Measurements from ENCODE around the gene LY6G5C. TPM values are rescaled to one million over a fixed set of nuclear protein-coding genes. Genes with fewer than 3 reads are reported as not detected.

The LY6G5C gene
- total and polyA plus RNA-seq, 2 donors (not counting 3 experiments of a cell fraction or from before 2014, with no cell fraction given), result 8.2 to 11.4 TPM

DNA sequence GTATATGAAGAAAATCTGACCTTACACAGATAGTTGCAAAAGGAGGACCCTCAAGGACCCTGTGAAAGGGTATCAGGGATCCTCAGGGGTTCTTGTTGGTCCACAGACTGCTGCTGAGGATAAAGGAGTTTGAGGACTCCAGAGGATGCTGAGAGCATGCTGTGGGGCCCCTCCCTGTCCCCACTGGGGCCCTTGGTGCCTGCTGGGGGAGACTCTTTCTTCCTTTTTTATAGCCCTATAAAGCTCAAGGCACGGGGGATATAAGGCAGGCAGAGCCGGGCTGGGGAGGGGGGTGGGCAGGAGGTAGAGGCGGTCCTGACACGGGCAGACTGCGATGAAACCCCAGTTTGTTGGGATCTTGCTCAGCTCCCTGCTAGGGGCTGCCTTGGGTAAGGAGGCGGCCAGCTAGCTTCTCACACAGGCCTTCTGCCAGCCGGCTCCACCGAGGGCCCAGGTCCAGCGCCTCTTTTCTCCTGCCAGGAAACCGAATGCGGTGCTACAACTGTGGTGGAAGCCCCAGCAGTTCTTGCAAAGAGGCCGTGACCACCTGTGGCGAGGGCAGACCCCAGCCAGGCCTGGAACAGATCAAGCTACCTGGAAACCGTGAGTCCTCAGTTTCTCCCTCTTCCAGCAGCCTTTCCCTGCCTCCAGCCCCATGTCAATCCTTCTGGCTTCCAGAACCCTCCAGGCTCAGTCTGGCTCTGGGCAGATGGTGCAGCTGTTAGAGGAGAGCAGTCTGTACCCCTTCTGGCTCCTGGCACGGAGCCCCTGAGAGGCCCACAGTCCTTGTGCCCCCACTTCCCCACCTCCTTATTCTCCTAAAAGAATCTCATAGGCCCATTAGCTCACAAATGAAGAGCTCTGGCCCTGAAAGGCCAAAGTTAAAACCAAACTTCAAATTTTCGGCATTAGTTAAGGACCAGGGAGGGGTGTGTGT lies 34.4 kb upstream of the LY6G5C start, which contains the start of gene LY6G6D:
TSS of gene LY6G6D (plus strand) at position 327 of the 937 bp plus-strand sequence. CDS start at position 335, 8 bp downstream.
- ChIA-PET POLR2A (interaction anchor here (2.0 kb wide), 1 partner anchor 9 kb away, joined by 10 read pairs; no protein-coding TSS in a partner anchor), CTCF (interaction anchor here (1.5 to 3.0 kb wide), 4 partner anchors 8 to 115 kb away, joined by 4 to 9 read pairs (median 7); partner anchors contain the start of genes ABHD16A and MPIG6B)
- no peak within 1 kb of the TSS for H3K4me3 ChIP-seq (replicated peaks in 1 of 3; ENCODE audit: insufficient read depth in 1 of 3, low read depth in 1 of 3, low read length in 3 of 3)
- H2AFZ ChIP-seq (ENCODE audit: low read depth, low read length), result no peak within 1 kb of the TSS
- peaks cover 8% of the 10 kb centered on the region for H3K4me1 ChIP-seq (ENCODE audit: control insufficient read depth, extremely low read depth, insufficient read depth, low read length)
- no peaks in the 10 kb centered on the region for H3K9me3 ChIP-seq (replicated peaks; ENCODE audit: control insufficient read depth, insufficient read depth, low read length)
- no peaks in the 10 kb centered on the region for H4K20me1 ChIP-seq (replicated peaks; ENCODE audit: control insufficient read depth, extremely low read depth, insufficient read depth, low read length)
- no peak within 1 kb of the TSS for H3K4me2 ChIP-seq (ENCODE audit: insufficient read depth, low read length)
- no peaks in the 10 kb centered on the region for H3K27me3 ChIP-seq (ENCODE audit: control insufficient read depth in 2 of 2, insufficient read depth in 2 of 2, low read length in 2 of 2)
- H3K27ac ChIP-seq (ENCODE audit: insufficient read depth, low read depth, low read length), result no peak within 1 kb of the TSS
- DNase-seq (ENCODE audit: low read depth, low spot score) (no peak), FAIRE-seq (no peak)
- no peaks in the 10 kb centered on the region for H3K36me3 ChIP-seq (ENCODE audit: control insufficient read depth in 2 of 2, extremely low read depth in 1 of 2, insufficient read depth in 2 of 2, low read length in 2 of 2)
- BruUV-seq (replicated peaks), result no TSS peak
- dilution Hi-C loops (cut with MboI; ENCODE audit: extremely low pct_ligation_motif_present, low sequenced_read_pairs) (no loop called here), intact Hi-C loops (cut with micrococcal nuclease) (no loop called here)
- no peak for TF ChIP-seq GATA2 (IDR thresholded peaks at IDR 0.05; ENCODE audit: insufficient read depth, insufficient read length, low read depth, low read length)
- TF ChIP-seq MYC (IDR thresholded peaks at IDR 0.05; ENCODE audit: low read depth, low read length), result no peak
- no peak within 1 kb of the TSS for H3K9ac ChIP-seq (replicated peaks; ENCODE audit: extremely low read depth, insufficient read depth, low read length)
- H3K9me1 ChIP-seq (replicated peaks; ENCODE audit: control insufficient read depth, extremely low read depth, insufficient read depth, low read length), result no peaks in the 10 kb centered on the region
- H3K79me2 ChIP-seq (ENCODE audit: control insufficient read depth, insufficient read depth, low read length), result no peaks in the 10 kb centered on the region

DNA sequence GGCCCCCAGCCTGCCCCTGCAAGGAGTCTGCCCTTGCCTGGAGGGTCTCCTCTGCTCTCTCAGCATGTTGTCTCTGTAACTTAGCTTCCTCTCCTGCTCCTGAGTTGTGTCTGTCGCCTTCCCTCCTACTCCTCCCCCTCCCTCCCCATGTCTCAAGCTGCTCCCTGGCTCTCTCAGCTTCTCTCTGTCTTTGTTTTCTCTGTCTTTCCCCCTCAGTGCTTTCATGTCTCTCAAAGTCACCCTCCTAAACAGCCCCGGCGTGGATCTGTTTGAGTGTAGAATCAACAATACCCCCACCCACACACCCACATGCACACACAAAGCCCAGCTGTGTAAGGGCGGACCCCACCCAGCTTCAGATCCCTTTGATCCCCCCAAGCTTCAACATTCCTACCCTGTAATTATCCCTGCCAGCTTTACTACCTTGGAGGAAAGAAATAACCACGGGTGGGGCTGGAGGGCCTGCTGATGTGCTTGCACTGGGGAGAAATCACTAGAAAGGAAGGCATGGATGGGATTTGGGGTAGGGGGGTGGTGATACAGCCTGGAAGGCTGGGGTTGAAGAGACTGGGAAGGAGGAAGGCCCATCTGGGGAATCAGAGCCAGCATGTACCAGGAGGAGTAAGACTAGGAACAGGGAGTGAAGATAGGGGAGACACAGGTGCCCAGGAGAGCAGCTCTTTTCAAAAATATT lies 33.3 kb upstream of the LY6G5C start:
- Histone ChIP-seq H3K9ac (replicated peaks; ENCODE audit: extremely low read depth, insufficient read depth, low read length) (no peak overlapping the region), H3K9me3 (replicated peaks; ENCODE audit: control insufficient read depth, insufficient read depth, low read length) (no peaks in the 10 kb centered on the region), H3K9me1 (replicated peaks; ENCODE audit: control insufficient read depth, extremely low read depth, insufficient read depth, low read length) (no peaks in the 10 kb centered on the region), H3K79me2 (ENCODE audit: control insufficient read depth, insufficient read depth, low read length) (no peaks in the 10 kb centered on the region), H3K4me2 (ENCODE audit: insufficient read depth, low read length) (no peak overlapping the region), H3K4me1 (ENCODE audit: control insufficient read depth, extremely low read depth, insufficient read depth, low read length) (peaks cover 8% of the 10 kb centered on the region), H3K27me3 (ENCODE audit: control insufficient read depth in 2 of 2, insufficient read depth in 2 of 2, low read length in 2 of 2) (no peaks in the 10 kb centered on the region), H3K4me3 (replicated peaks in 1 of 3; ENCODE audit: insufficient read depth in 1 of 3, low read depth in 1 of 3, low read length in 3 of 3) (no peak overlapping the region), H2AFZ (ENCODE audit: low read depth, low read length) (no peak overlapping the region), H3K27ac (ENCODE audit: insufficient read depth, low read depth, low read length) (no peak overlapping the region), H4K20me1 (replicated peaks; ENCODE audit: control insufficient read depth, extremely low read depth, insufficient read depth, low read length) (no peaks in the 10 kb centered on the region), H3K36me3 (ENCODE audit: control insufficient read depth in 2 of 2, extremely low read depth in 1 of 2, insufficient read depth in 2 of 2, low read length in 2 of 2) (no peaks in the 10 kb centered on the region)
- TF ChIP-seq GATA2 (IDR thresholded peaks at IDR 0.05; ENCODE audit: insufficient read depth, insufficient read length, low read depth, low read length) (no peak), POLR2AphosphoS5 (IDR thresholded peaks at IDR 0.05; ENCODE audit: insufficient read depth, low read depth, low read length) (no peak), FOS (IDR thresholded peaks at IDR 0.05; ENCODE audit: borderline replicate concordance, insufficient read depth, low read length) (no peak), MYC (IDR thresholded peaks at IDR 0.05; ENCODE audit: low read depth, low read length) (no peak), JUN (IDR thresholded peaks at IDR 0.05; ENCODE audit: borderline replicate concordance, insufficient read depth, insufficient read length, low read depth) (no peak), POLR2A (IDR thresholded peaks at IDR 0.05; ENCODE audit: low read depth, low read length) (no peak), EZH2 (IDR thresholded peaks at IDR 0.05; ENCODE audit: borderline replicate concordance, low read depth, low read length, severe bottlenecking) (no peak)
- TF ChIP-seq, protein P1, sequence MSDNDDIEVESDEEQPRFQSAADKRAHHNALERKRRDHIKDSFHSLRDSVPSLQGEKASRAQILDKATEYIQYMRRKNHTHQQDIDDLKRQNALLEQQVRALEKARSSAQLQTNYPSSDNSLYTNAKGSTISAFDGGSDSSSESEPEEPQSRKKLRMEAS (IDR thresholded peaks at IDR 0.05; ENCODE audit: insufficient read depth, insufficient read length), result no peak
- TF ChIP-seq, protein P2, sequence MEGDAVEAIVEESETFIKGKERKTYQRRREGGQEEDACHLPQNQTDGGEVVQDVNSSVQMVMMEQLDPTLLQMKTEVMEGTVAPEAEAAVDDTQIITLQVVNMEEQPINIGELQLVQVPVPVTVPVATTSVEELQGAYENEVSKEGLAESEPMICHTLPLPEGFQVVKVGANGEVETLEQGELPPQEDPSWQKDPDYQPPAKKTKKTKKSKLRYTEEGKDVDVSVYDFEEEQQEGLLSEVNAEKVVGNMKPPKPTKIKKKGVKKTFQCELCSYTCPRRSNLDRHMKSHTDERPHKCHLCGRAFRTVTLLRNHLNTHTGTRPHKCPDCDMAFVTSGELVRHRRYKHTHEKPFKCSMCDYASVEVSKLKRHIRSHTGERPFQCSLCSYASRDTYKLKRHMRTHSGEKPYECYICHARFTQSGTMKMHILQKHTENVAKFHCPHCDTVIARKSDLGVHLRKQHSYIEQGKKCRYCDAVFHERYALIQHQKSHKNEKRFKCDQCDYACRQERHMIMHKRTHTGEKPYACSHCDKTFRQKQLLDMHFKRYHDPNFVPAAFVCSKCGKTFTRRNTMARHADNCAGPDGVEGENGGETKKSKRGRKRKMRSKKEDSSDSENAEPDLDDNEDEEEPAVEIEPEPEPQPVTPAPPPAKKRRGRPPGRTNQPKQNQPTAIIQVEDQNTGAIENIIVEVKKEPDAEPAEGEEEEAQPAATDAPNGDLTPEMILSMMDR (IDR thresholded peaks at IDR 0.05; ENCODE audit: extremely low read depth in 1 of 2, insufficient read depth in 1 of 2, low read depth in 1 of 2, low read length in 2 of 2), result no peak
- dilution Hi-C loops (cut with MboI; ENCODE audit: extremely low pct_ligation_motif_present, low sequenced_read_pairs) (no loop called here), intact Hi-C loops (cut with micrococcal nuclease) (no loop called here)
- ChIA-PET CTCF (interaction anchor here (1.3 to 3.0 kb wide), 6 partner anchors 9 to 116 kb away, joined by 3 to 9 read pairs (median 5); partner anchors contain the start of genes ABHD16A and MPIG6B), POLR2A (interaction anchor here (0.7 to 2.0 kb wide), 2 partner anchors 10 to 11 kb away, joined by 3 to 10 read pairs; partner anchors contain the start of gene ABHD16A)
- FAIRE-seq, result no peak
- no peak for DNase-seq (ENCODE audit: low read depth, low spot score)
- BruUV-seq (replicated peaks), result no TSS peak

Measured in endothelial cell of umbilical vein (primary cell).